Breast epithelium (tissue), 4 donors: Measurements from ENCODE around the gene CENPH. TPM values are rescaled to one million over a fixed set of nuclear protein-coding genes. Genes with fewer than 3 reads are reported as not detected.
"Not testable (repeated sequence)": the region's sequence is repeated elsewhere in the genome, so short reads cannot be mapped to it uniquely, and the experiment has no call there.

Experiments used
- DNase-seq, 2 donors: peaks; one replicate each; pipeline ENCODE4 v3.0.0-alpha.2; 2019; ENCODE audit warnings: low spot score in 2 of 2
- H3K27ac ChIP-seq, 2 donors: fragments of 200-600 bp; sonication (generic) in 1 of 2; one replicate each; pipeline ENCODE4 v1.5.1; 2016 to 2019; ENCODE audit warnings: mild to moderate bottlenecking in 1 of 2
- H3K27me3 ChIP-seq, 2 donors: fragments of 200-600 bp; sonication (generic) in 1 of 2; one replicate each; pipeline versions ENCODE4 v1.5.1 to v1.6.0; 2017 to 2019; ENCODE audit warnings: control low read depth in 1 of 2, mild to moderate bottlenecking in 1 of 2
- H3K36me3 ChIP-seq: fragments of 200-600 bp; one replicate; pipeline ENCODE4 v1.5.1; 2019
- H3K4me1 ChIP-seq, 2 donors: fragments of 200-600 bp; sonication (generic); one replicate each; pipeline ENCODE4 v1.5.1; 2016 to 2019; ENCODE audit warnings: control low read depth in 1 of 2
- H3K4me3 ChIP-seq, 3 donors: fragments of 200-600 bp; sonication (generic); 1 replicate in 2 of 3; 2 replicates in 1 of 3; pipeline ENCODE4 v1.5.1; 2016 to 2019; ENCODE audit warnings: mild to moderate bottlenecking in 3 of 3, moderate library complexity in 2 of 3
- H3K9me3 ChIP-seq, 2 donors: fragments of 200-600 bp; sonication (generic) in 1 of 2; one replicate each; pipeline ENCODE4 v1.5.1; 2016 to 2019; ENCODE audit warnings: control low read depth in 1 of 2
- CTCF ChIP-seq, 3 donors: fragments of 450-650 bp; IDR thresholded peaks; one replicate each; pipeline ENCODE4 v1.5.1; 2016 to 2017; ENCODE audit warnings: antibody characterized with exemption in 3 of 3, mild to moderate bottlenecking in 3 of 3, moderate library complexity in 3 of 3
- POLR2A ChIP-seq: fragments of 450-650 bp; IDR thresholded peaks from one replicate; pipeline ENCODE4 v1.6.1; 2016; ENCODE audit warnings: antibody characterized with exemption, mild to moderate bottlenecking, moderate library complexity
- POLR2AphosphoS5 ChIP-seq, 3 donors: sonication (generic); formaldehyde crosslinking; IDR thresholded peaks; one replicate each; pipeline ENCODE4 v1.6.1; 2017; ENCODE audit warnings: antibody characterized with exemption in 3 of 3
- intact Hi-C: fragments of 100-400 bp; cut with DNase I; formaldehyde crosslinking; loops from one replicate; pipeline ENCODE4 v1.15.1; 2023; ENCODE audit warnings: low total_unique reads
- total RNA-seq, 3 donors: library from RNA; depleted of rRNA; stranded (reverse); fragments of >200 nt; gene quantifications; one replicate each; pipeline ENCODE4 v1.1.0, GENCODE V29; 2016

CENPH gene
- total RNA-seq, 3 donors from 2014 or later, result 2.6 to 6.1 (median 2.9) TPM

- no peak overlapping the region for H3K4me3 ChIP-seq
- TF ChIP-seq CTCF (IDR thresholded peaks at IDR 0.05), result no peak
- no peak for TF ChIP-seq POLR2AphosphoS5 (IDR thresholded peaks at IDR 0.05)
- no peak for TF ChIP-seq POLR2A
- no peak for DNase-seq
- no peaks in the 10 kb centered on the region for H3K27me3 ChIP-seq
- H3K4me1 ChIP-seq, result no peaks in the 10 kb centered on the region
- no peak overlapping the region for H3K27ac ChIP-seq
- intact Hi-C loops, result no loop called here
- H3K36me3 ChIP-seq, result no peaks in the 10 kb centered on the region
- H3K9me3 ChIP-seq, result no peaks in the 10 kb centered on the region
Observed at GRCh38 chr5:69231281-69231680, 41.9 kb downstream of the CENPH start.

GRCh38 chr5:69231851-69232250, 42.5 kb downstream of the CENPH start:
- no peaks in the 10 kb centered on the region for H3K4me1 ChIP-seq
- DNase-seq, result no peak
- H3K36me3 ChIP-seq, result no peaks in the 10 kb centered on the region
- no peaks in the 10 kb centered on the region for H3K27me3 ChIP-seq
- no peak for TF ChIP-seq CTCF (IDR thresholded peaks at IDR 0.05)
- TF ChIP-seq POLR2A, result no peak
- TF ChIP-seq POLR2AphosphoS5 (IDR thresholded peaks at IDR 0.05), result no peak
- no peaks in the 10 kb centered on the region for H3K9me3 ChIP-seq
- H3K27ac ChIP-seq, result no peak overlapping the region
- intact Hi-C loops, result no loop called here
- no peak overlapping the region for H3K4me3 ChIP-seq

- Histone ChIP-seq H3K9me3 (no peaks in the 10 kb centered on the region), H3K36me3 (no peaks in the 10 kb centered on the region), H3K4me3 (peak within 1 kb of the TSS; percentile 69 to 92 (median 88)), H3K4me1 (no peaks in the 10 kb centered on the region), H3K27ac (peak within 1 kb of the TSS; percentile 80 to 91), H3K27me3 (no peaks in the 10 kb centered on the region)
- TF ChIP-seq POLR2A, result no peak
- TF ChIP-seq CTCF (IDR thresholded peaks at IDR 0.05), result peak in 1 of 3 donors; percentile 19
- peak; percentile 47 to 85 (median 84) for TF ChIP-seq POLR2AphosphoS5 (IDR thresholded peaks at IDR 0.05)
- intact Hi-C loops, result no loop called here
- DNase-seq, result peak; percentile 92
Observed at GRCh38 chr5:69234457-69235268, 45.3 kb downstream of the CENPH start, which contains the start of gene CDK7. TSS of gene CDK7 (plus strand) at chr5:69234886. CDS start at chr5:69234976, 90 bp downstream.

DNA sequence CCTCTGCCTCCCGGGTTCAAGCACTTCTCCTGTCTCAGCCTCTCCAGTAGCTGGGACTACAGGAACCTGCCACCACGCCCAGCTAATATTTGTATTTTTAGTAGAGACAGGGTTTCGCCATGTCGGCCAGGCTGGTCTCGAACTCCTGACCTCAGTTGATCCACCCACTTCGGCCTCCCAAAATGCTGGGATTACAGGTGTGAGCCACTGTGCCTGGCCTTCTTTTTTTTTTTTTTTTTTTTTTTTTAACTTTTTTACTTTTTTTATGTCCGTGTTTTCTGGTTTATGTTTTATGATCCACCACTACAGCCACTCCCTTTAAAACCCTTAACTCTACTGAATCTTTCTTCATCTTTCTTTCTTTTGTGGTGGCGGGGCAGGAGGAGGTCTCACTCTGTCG, 47.4 kb downstream of the CENPH start:
- DNase-seq, H3K27ac ChIP-seq, intact Hi-C loops, H3K27me3 ChIP-seq, H3K36me3 ChIP-seq, H3K4me3 ChIP-seq, H3K4me1 ChIP-seq, H3K9me3 ChIP-seq: not testable (repeated sequence)

- TF ChIP-seq POLR2AphosphoS5 (IDR thresholded peaks at IDR 0.05) (no peak), POLR2A (no peak), CTCF (IDR thresholded peaks at IDR 0.05) (no peak)
- Histone ChIP-seq H3K36me3 (no peaks in the 10 kb centered on the region), H3K4me3 (no peak overlapping the region), H3K9me3 (no peaks in the 10 kb centered on the region), H3K27me3 (no peaks in the 10 kb centered on the region), H3K4me1 (no peaks in the 10 kb centered on the region), H3K27ac (no peak overlapping the region)
- no peak for DNase-seq
- intact Hi-C loops, result no loop called here
Observed at GRCh38 chr5:69237877-69238276, 48.5 kb downstream of the CENPH start.
